ENCODE measurements around the gene SLC34A3.

SLC34A3 gene

DNA sequence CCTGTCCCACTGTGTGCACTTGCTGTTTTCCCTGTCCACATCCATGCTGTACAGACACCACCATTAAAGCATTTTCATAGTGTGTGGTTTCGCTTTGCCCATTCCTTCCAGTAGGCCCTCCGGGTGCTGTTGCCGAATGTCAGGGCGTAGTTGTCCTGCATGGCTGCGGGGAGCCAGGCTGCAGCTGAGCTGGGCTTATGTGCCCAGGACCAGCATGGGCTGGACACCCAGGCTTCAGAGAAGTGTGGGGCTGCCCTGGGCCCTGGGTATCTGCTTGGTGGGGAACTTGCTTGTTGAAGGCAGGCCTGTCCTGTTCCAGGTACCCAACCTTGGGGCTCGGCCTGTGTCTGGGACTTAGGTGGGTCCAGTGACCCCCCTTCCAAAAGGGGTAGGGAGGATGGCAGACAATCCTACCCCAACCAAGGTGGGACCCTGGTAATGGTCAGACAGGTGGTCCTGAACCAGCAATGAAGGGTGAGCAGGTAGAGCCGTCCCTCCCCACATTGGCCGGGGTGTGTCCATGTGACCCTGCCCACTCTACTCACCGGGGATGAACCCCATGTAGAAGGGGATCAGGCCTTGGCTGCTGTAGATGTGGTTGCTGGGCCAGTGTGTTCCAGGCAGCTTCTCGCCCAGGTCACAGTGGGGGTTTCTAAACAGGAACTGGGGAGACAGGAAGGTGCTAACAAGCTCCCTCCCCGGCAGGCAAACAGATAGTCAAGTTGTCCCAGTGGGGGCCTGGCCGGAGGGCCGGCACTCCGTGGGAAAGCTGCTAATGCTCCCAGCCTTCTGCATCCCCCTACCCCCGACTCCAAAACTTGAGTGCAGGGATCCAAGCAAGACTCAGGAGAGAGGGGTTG is 13.2 kb downstream of the SLC34A3 start:
- TF ChIP-seq EZH2phosphoT487 (IDR thresholded peaks at IDR 0.05; ENCODE audit: low read depth), result no peak
- TF ChIP-seq, protein P1, sequence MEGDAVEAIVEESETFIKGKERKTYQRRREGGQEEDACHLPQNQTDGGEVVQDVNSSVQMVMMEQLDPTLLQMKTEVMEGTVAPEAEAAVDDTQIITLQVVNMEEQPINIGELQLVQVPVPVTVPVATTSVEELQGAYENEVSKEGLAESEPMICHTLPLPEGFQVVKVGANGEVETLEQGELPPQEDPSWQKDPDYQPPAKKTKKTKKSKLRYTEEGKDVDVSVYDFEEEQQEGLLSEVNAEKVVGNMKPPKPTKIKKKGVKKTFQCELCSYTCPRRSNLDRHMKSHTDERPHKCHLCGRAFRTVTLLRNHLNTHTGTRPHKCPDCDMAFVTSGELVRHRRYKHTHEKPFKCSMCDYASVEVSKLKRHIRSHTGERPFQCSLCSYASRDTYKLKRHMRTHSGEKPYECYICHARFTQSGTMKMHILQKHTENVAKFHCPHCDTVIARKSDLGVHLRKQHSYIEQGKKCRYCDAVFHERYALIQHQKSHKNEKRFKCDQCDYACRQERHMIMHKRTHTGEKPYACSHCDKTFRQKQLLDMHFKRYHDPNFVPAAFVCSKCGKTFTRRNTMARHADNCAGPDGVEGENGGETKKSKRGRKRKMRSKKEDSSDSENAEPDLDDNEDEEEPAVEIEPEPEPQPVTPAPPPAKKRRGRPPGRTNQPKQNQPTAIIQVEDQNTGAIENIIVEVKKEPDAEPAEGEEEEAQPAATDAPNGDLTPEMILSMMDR (IDR thresholded peaks at IDR 0.05; ENCODE audit: low read depth, low read length), result no peak
- H3K9ac ChIP-seq (ENCODE audit: low read length), result no peak overlapping the region
- H3K79me2 ChIP-seq (ENCODE audit: low read length), result peaks cover 34% of the 10 kb centered on the region
- H3K9me3 ChIP-seq (ENCODE audit: insufficient read depth, low read length), result no peaks in the 10 kb centered on the region
- no peak overlapping the region for H2AFZ ChIP-seq (ENCODE audit: low read depth, low read length)
- no peaks in the 10 kb centered on the region for H3K27me3 ChIP-seq (ENCODE audit: low read depth, low read length)
- H3K4me2 ChIP-seq (ENCODE audit: low read length), result no peak overlapping the region
- peaks cover 7% of the 10 kb centered on the region for H3K4me1 ChIP-seq (ENCODE audit: low read length)
- H3K36me3 ChIP-seq (replicated peaks; ENCODE audit: low read depth, low read length), result peaks cover 20% of the 10 kb centered on the region
- H3K4me3 ChIP-seq (ENCODE audit: low read length), result no peak overlapping the region
- no peak overlapping the region for H3K27ac ChIP-seq (ENCODE audit: low read length)
- H4K20me1 ChIP-seq (ENCODE audit: insufficient read depth, low read length), result peaks cover 26% of the 10 kb centered on the region

DNA sequence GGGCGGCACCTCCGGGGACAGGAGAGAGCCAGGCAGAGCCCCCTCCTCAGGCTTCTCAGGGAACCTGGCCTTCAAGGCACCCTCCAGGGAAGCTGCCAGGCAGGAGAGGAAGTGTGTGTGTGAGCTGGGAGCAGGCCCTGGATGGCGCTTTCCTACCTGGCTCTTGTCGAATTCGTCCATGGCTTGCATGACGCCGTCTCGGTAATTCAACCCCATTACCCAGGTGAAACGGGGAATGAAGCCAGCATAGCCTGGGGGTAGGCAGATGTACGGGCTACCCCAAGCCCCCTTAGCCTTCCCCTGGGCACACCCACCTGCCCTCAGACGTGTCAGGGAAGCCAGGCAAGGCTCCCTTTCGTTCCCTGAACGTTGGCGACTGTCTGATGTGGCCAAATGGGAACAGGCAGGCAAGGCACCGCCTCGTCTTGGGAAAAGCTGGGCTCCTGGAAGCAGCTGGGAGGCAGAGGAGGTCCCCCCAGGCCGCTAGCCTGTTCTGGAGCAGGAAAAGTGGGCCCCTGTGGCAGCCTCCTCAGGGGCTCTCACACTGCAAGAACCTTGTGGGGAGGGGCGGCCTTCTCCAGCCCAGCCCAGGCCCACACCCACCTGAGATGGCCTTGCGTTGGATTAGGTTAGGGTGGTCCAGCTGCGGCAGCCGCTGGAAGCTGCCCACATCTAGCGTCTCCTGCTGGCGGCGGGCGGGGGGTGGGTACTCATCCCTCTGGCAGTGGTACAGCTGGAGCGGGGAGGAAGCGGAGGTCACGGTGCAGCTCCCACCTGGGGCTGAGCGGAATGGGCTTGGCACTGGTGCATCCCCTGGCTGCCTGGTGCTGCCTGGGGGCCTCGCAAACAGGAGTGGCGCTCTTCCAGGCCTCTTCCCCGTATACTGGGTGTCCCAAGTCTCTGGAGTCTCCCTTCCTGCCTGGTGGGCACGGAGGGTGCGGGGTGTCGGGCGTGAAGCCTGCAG is 14.1 kb downstream of the SLC34A3 start:
- Histone ChIP-seq H3K4me2 (ENCODE audit: low read length) (no peak overlapping the region), H3K9ac (ENCODE audit: low read length) (no peak overlapping the region), H2AFZ (ENCODE audit: low read depth, low read length) (no peak overlapping the region), H3K27me3 (ENCODE audit: low read depth, low read length) (no peaks in the 10 kb centered on the region), H3K79me2 (ENCODE audit: low read length) (peaks cover 25% of the 10 kb centered on the region), H3K27ac (ENCODE audit: low read length) (no peak overlapping the region), H3K4me3 (ENCODE audit: low read length) (no peak overlapping the region), H3K4me1 (ENCODE audit: low read length) (peaks cover 7% of the 10 kb centered on the region), H3K9me3 (ENCODE audit: insufficient read depth, low read length) (no peaks in the 10 kb centered on the region), H3K36me3 (replicated peaks; ENCODE audit: low read depth, low read length) (peaks cover 20% of the 10 kb centered on the region), H4K20me1 (ENCODE audit: insufficient read depth, low read length) (peaks cover 26% of the 10 kb centered on the region)
- TF ChIP-seq, protein P1 (IDR thresholded peaks at IDR 0.05; ENCODE audit: low read depth, low read length), result no peak

DNA sequence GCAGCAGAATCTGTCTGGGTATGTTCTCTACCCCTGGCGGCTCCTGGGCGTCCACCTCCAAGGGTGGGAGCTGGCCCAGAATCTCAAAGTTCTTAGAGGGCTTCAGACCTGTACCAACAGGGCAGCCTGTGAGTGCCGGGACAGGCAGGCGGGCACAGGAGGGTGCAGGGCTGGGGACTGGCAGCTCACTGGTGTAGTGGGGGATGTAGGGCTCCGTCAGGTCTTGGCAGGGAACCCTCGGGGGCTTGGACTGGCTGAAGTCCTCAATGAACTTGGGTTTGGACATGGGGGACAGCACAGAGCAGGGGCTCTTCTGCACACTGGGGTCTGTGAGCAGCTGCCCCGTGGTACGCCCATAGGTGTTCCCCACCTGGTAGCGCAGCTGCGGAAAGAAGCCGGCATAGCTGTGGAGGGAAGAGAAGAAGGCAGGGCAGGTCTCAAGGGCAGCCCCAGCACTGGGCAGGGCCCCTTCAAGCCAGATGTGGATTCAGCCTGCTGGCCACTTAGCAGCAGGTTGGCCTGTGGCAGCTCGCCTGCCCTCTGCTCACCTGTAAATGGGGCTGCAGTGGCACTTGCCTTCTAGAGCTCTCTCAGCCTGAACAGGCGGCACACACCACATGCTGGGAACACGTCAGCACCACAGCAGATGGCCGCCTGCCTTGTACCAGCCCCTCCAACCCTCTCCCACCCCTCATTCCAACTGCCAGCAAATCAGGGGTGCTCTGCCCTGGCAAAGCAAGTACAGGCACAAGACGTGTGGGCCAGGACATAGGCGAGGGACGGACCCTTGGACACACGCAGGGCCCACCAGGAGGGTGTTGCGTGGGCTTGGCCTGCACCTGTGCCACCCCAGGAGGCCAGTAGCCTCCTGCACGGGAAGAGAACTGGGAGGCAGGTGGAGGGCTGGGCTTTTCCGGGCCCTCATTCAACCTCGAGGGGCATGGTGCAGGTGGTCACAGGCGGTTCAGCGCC is 15.0 kb downstream of the SLC34A3 start:
- no peak for TF ChIP-seq EZH2phosphoT487 (IDR thresholded peaks at IDR 0.05; ENCODE audit: low read depth)
- TF ChIP-seq, protein P1 (IDR thresholded peaks at IDR 0.05; ENCODE audit: low read depth, low read length), result no peak
- H3K9me3 ChIP-seq (ENCODE audit: insufficient read depth, low read length), result no peaks in the 10 kb centered on the region
- peaks cover 20% of the 10 kb centered on the region for H3K36me3 ChIP-seq (replicated peaks; ENCODE audit: low read depth, low read length)
- H3K4me3 ChIP-seq (ENCODE audit: low read length), result no peak overlapping the region
- H3K4me1 ChIP-seq (ENCODE audit: low read length), result peaks cover 7% of the 10 kb centered on the region
- H3K27ac ChIP-seq (ENCODE audit: low read length), result no peak overlapping the region
- H2AFZ ChIP-seq (ENCODE audit: low read depth, low read length), result no peak overlapping the region
- H3K79me2 ChIP-seq (ENCODE audit: low read length), result peaks cover 20% of the 10 kb centered on the region
- H3K4me2 ChIP-seq (ENCODE audit: low read length), result no peak overlapping the region
- H3K9ac ChIP-seq (ENCODE audit: low read length), result no peak overlapping the region
- peaks cover 26% of the 10 kb centered on the region for H4K20me1 ChIP-seq (ENCODE audit: insufficient read depth, low read length)
- H3K27me3 ChIP-seq (ENCODE audit: low read depth, low read length), result no peaks in the 10 kb centered on the region

Data from OCI-LY3 (cell line).